ENCODE data around the gene TMTC3.

The TMTC3 gene

DNA sequence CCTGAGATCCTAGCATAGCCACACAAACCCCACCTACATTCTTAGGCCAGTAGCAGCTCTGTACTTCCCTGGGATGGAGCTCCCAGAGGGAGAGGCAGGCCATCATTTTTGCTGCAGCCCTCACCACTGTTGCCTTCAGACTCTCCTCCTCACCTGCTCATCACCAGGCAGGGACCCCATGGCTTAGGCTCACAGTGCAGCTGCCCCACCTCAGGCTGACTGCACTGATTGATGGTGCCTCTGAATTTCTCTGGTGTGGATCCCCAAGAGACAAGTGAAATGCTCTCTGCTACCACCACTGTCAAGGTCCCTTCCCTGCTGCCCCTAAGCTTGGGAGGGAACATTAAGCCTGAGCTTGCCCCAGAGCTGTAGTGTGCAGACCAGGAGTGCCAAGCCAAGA lies 76.2 kb downstream of the TMTC3 start:
- TF ChIP-seq, protein P1, sequence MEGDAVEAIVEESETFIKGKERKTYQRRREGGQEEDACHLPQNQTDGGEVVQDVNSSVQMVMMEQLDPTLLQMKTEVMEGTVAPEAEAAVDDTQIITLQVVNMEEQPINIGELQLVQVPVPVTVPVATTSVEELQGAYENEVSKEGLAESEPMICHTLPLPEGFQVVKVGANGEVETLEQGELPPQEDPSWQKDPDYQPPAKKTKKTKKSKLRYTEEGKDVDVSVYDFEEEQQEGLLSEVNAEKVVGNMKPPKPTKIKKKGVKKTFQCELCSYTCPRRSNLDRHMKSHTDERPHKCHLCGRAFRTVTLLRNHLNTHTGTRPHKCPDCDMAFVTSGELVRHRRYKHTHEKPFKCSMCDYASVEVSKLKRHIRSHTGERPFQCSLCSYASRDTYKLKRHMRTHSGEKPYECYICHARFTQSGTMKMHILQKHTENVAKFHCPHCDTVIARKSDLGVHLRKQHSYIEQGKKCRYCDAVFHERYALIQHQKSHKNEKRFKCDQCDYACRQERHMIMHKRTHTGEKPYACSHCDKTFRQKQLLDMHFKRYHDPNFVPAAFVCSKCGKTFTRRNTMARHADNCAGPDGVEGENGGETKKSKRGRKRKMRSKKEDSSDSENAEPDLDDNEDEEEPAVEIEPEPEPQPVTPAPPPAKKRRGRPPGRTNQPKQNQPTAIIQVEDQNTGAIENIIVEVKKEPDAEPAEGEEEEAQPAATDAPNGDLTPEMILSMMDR (IDR thresholded peaks at IDR 0.05), result no peak
- Histone ChIP-seq H3K4me3 (no peak overlapping the region), H3K27ac (no peak overlapping the region)
- no peak for DNase-seq (ENCODE audit: low spot score)

DNA sequence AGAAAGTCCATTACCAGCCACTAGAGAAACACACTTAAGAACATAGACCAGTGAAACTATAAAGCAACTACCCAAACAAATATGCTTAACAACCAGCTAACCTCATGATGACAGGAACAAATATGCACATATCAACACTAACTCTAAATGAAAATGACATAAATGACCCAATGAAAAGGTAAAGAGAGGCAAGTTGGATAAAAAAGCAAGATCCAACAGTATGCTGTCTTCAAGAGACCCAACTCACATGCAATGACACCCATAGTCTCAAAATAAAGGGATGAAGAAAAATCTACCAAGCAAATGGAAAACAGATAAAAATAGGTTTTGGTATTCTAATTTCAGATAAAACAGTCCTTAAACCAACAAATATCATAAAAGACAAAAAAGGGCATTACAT lies 77.8 kb downstream of the TMTC3 start:
- H3K27ac ChIP-seq, result no peak overlapping the region
- TF ChIP-seq, protein P1 (IDR thresholded peaks at IDR 0.05), result no peak
- H3K4me3 ChIP-seq, result no peak overlapping the region
- DNase-seq (ENCODE audit: low spot score), result no peak

DNA sequence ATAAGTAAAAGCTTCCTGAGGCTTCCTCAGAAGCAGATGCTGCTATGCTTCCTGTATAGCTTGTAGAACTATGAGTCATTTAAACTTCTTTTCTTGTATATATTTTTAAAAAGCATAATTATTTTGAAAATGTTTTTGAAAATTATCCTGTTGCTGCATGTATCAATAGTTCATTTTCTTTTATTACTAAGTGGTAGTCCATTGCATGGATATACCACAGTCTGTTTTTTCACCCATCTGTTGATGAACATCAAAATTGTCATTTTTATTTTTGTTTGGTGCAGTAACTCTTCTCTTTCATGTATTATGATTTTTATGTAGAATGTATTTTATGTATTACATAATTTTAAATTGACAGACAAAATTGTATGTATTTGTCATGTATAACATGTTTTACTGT lies 81.4 kb downstream of the TMTC3 start:
- no peak overlapping the region for H3K27ac ChIP-seq
- DNase-seq (ENCODE audit: low spot score), result no peak
- TF ChIP-seq, protein P1 (IDR thresholded peaks at IDR 0.05), result no peak
- H3K4me3 ChIP-seq, result no peak overlapping the region

DNA sequence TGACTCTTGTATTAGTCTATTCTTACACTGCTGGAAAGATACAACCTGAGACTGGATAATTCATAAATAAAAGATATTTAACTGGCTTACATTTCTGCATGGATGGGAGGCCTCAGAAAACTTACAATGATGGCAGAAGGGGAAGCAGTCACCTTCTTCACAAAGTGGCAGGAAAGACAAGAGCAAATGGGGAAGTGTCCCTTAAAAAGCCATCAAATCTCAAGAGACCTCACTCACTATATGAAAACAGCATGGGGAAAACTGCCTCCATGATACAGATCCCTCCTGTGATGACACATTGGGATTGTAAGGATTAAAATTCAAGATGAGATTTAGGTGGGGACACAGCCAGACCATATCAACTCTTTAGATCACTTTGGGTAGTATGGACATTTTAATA lies 83.7 kb downstream of the TMTC3 start:
- no peak overlapping the region for H3K4me3 ChIP-seq
- no peak overlapping the region for H3K27ac ChIP-seq
- TF ChIP-seq, protein P1 (IDR thresholded peaks at IDR 0.05), result no peak
- no peak for DNase-seq (ENCODE audit: low spot score)

DNA sequence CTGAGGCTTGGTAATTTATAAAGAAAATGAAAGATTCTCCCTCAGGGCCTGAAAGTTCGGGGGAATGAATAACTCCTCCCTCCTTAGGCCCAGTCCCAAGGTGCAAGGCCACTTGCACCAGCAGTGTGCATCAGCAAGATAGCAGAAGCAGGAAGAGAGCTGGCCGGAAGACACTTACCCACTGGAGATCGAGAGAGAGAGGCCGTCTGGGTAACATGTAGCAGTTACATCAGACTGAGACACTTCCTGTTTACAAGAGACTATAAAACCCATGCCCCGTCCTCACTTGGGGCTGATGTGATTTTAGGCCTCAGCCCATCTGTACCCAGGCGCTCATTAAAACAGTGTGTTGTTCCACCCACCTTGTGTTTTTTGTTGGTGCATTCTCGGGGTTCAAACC lies 85.2 kb downstream of the TMTC3 start:
- TF ChIP-seq, protein P1 (IDR thresholded peaks at IDR 0.05), result no peak
- Histone ChIP-seq H3K27ac (no peak overlapping the region), H3K4me3 (no peak overlapping the region)
- no peak for DNase-seq (ENCODE audit: low spot score)

DNA sequence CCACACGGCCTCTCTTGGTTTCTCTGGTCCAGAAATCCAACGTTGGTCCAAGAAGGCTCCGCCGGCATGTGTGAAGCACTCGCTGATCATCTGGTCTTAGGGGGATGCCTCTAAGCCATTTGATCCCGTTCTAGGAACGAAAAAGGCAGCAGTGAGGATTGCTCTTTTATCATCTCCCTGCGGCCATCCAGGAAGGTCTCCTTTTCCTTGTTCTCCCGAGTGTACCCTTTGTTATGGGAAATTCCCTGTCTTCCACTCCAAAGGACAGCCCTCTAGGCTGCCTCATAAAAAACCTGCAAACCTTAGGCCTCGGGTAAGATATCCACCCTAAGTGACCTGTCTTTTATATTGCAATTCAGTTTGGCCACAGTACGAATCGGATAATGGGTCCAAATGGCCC lies 85.8 kb downstream of the TMTC3 start:
- H3K4me3 ChIP-seq, result no peak overlapping the region
- no peak for DNase-seq (ENCODE audit: low spot score)
- no peak overlapping the region for H3K27ac ChIP-seq
- TF ChIP-seq, protein P1 (IDR thresholded peaks at IDR 0.05), result no peak

DNA sequence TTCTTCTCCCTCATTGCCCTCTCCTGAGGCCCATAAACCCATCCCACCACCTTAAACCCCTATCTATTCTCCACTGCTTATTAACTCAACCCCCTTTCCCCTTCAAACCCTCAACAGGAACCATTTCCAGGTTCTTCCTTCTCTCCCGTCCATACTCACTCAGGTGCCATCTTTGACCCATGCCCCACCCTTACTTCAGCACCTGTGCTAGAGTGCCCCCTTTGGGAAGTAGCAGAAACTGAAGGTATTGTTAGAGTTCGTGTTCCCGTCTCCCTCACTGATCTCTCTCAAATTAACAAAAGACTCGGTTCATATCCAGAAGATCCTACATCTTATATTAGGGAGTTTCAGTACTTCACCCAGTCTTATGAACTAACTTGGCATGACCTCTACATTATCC lies 86.6 kb downstream of the TMTC3 start:
- Histone ChIP-seq H3K27ac (no peak overlapping the region), H3K4me3 (no peak overlapping the region)
- DNase-seq (ENCODE audit: low spot score), result no peak
- TF ChIP-seq, protein P1 (IDR thresholded peaks at IDR 0.05), result no peak

All from coronary artery (tissue), 2 donors.